Activated CD4-positive, alpha-beta T cell treated with anti-CD3 and anti-CD28 coated beads for 36 hours (primary cell): ENCODE results near the gene CCDC97. TPM values are rescaled to one million over a fixed set of nuclear protein-coding genes. Genes with fewer than 3 reads are reported as not detected.

Source experiments
- total RNA-seq, 2 experiments: library from RNA; stranded (reverse); gene quantifications; one replicate each; pipeline ENCODE4 v1.2.3, GENCODE V29; 2021

The CCDC97 gene
- total RNA-seq, 2 experiments from 2014 or later = 21.2 to 21.4 TPM

Other genes starting within 250 kb of the CCDC97 start
- gene CYP2A13, start 221.7 kb upstream of the CCDC97 start, total RNA-seq = not detected
- not detected for gene CYP2F1, start 195.7 kb upstream of the CCDC97 start, total RNA-seq
- gene CYP2S1, start 117.0 kb upstream of the CCDC97 start, total RNA-seq = under 1 TPM; 0.46 to 0.84 TPM
- under 1 TPM; 0.28 to 0.50 TPM for gene AXL, start 90.9 kb upstream of the CCDC97 start, total RNA-seq
- 100 to 1,000 TPM; 263 to 312 TPM for gene HNRNPUL1, start 45.8 kb upstream of the CCDC97 start, total RNA-seq
- 10 to 100 TPM; 86.2 to 99.0 TPM for gene TGFB1, start 43.8 kb downstream of the CCDC97 start, total RNA-seq
- 1 to 10 TPM; 4.0 to 5.2 TPM for gene B9D2, start 54.0 kb downstream of the CCDC97 start, total RNA-seq
- 1 to 10 TPM; 3.0 to 4.0 TPM for gene TMEM91, start 66.4 kb downstream of the CCDC97 start, total RNA-seq
- gene EXOSC5, start 87.2 kb downstream of the CCDC97 start, total RNA-seq = 10 to 100 TPM; 32.7 to 47.8 TPM
- gene BCKDHA, start 87.6 kb downstream of the CCDC97 start, total RNA-seq = 10 to 100 TPM; 14.5 to 25.4 TPM
- gene B3GNT8, start 117.2 kb downstream of the CCDC97 start, total RNA-seq = under 1 TPM in 1 of 2 experiments, not detected in 1; 0.41 TPM
- 10 to 100 TPM; 52.5 to 66.3 TPM for gene DMAC2, start 129.7 kb downstream of the CCDC97 start, total RNA-seq
- gene ERICH4, start 133.0 kb downstream of the CCDC97 start, total RNA-seq = not detected